GM21528 (cell line): ENCODE measurements around the gene DLG5.
"Not testable (repeated sequence)": the region's sequence is repeated elsewhere in the genome, so short reads cannot be mapped to it uniquely, and the experiment has no call there.

Experiments used
- ATAC-seq: cut with Tn5 transposase; IDR thresholded peaks from one replicate; pipeline ENCODE4 v1.9.1; 2021; ENCODE audit warnings: mild to moderate bottlenecking, moderate library complexity; ENCODE audit not compliant: unreplicated experiment, low FRiP score

DLG5 gene

DNA sequence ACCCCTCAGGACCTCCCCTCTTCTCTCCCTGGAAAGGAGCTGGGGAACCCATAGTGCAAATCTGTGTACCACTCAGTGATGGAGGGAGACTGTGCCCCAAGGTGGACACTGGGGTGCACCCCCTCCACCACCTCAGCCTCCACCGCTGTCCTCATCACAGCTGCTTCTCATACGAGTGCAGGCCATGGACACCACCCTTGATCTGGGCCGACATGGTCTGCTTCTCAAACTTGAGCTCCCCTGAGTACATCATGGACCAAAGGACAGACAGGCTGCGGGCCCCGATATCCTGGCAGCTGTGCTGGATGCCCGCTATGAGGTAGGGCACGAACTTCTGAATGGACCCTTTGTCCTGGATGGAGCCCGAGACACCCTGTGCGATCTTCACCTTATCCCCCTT, 146.4 kb downstream of the DLG5 start:
- ATAC-seq = no peak

DNA sequence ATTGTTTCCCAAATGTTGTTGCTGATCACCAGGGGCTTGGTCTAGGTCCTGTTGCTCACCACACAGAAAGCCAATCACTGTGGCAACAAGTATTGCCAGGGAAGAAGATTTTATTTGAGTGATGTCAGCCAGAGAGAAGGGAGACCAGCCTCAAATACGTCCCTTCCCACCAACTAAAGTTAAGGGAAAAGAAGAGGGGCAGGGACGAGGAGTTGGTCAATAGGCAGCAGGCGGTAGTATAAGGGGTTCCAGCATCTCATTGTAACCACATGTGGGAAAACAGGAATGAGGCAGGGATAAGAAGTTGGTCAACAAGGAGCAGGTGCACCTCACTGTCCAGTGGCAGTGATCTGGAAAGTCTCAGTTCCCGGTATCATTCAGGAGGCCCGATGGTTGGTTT, 150.1 kb downstream of the DLG5 start:
- ATAC-seq = no peak

DNA sequence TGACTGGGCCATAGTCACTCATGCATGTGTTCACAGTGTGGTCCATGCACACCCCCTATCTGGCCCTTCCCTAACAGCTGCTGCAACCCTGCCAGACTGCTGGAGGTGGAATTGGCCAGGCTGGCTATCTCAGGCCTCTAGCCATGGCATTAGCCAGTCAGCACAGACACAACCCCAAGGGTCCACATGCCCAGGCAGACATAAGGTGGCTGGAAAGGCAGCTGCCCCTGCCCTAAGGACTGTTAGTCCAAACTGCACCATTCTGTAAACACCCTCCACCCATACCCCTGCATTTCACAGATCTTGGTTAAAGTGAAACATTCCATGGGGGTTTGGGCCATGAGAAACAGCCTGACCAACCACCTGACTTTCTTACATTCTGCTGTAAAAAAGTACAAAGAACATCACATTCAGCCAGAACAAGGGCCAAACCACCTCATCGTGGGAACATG, 151.6 kb downstream of the DLG5 start:
- no peak for ATAC-seq

DNA sequence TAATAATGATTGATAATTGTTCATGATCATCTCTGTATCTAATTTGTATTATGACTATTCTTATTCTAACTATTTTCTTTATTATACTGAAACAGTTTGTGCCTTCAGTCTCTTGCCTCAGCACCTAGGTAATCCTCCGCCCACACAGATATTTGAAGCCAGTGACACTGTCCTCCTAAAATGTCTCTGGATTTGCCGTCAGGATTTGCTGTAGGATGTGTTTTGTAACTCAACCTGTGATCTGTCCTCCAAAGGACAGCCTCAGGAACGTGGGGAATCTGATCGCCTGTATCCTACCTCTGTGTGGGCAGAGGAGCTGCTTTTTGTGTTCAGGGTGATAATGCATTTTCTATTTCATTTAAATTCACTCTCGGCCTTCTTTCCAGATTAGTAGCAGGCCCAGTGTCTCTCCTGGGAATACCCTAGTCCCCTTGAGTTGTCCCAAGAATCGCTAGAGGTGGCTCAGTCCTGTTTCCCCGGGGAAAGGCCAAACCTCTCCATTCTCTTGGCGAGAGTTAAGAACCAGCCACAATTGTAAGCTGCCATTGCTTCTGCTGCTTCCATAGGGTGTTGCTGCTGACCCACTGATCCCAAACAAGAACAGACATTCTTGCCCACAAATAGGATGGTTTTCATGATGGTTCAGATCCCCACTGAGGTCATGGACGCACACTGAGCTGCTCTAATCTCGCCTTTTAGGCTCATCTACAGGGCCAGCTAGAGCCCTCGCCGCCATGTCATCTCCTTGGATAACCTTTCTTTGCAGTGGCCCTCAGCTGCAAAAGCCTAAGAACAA, 152.7 kb downstream of the DLG5 start:
- no peak for ATAC-seq

DNA sequence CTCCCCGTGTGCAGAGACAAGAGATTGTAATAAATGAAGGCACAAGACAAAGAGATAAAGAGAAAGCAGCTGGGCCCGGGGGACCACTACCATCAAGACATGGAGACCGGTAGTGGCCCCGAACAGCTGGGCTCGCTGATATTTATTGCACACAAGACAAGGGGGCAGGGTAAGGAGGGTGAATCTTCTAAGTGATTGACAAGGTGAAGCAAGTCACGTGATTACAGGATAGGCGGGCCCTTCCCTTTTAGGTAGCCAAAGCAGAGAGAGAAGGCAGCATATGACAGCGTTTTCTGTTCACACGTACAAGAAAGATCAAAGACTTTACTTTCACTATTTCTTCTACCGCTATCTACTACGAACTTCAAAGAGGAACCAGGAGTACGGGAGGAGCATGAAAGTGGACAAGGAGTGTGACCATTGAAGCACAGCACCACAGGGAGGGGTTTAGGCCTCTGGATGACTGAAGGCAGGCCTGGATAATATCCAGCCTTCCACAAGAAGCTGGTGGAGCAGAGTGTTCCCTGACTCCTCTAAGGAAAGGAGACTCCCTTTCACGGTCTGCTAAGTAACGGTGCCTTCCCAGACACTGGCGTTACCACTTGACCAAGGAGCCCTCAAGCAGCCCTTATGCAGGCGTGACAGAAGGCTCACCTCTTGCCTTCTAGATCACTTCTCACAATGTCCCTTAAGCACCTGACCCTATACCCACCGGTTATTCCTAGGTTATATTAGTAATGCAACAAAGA, 153.5 kb downstream of the DLG5 start:
- not testable (repeated sequence) for ATAC-seq

DNA sequence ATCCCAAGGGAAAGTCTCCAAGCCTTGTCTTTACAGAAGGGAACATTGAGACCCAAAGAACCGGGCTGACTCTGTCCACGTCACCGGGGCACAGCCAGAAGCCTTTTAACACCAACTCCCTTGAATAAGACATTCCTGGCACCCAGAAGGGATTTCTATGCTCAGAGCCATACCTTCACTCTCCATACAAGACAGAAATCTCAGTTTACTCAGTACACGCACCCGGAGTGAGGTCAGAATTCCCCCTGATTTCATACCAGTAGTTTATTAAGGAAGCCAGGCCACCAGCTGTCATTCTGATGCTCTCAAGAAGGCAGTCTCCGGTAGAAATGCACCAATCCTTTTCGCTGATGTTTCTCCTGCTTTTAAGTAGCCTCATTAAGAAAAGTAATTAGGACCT, 154.7 kb downstream of the DLG5 start:
- ATAC-seq = no peak

DNA sequence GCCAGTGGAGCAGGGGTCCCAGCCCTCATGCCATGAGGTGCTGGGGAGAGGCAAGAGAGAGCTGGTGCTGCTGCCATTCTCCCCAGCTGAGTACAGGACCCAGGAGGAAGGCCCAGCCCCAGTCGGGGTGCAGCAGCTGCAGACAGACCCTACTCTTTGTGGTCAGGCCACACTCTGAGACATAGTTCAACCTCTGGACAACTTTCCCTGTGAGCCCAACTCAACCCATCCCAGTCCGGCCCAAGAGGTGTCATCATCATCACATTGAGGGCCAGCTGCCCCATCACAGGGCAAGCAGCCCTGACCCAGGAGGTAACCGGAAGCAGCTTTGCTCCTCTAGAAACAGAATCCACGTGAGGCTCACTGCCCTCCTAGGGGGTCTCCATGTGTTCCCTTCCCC, 155.1 kb downstream of the DLG5 start:
- ATAC-seq = no peak

DNA sequence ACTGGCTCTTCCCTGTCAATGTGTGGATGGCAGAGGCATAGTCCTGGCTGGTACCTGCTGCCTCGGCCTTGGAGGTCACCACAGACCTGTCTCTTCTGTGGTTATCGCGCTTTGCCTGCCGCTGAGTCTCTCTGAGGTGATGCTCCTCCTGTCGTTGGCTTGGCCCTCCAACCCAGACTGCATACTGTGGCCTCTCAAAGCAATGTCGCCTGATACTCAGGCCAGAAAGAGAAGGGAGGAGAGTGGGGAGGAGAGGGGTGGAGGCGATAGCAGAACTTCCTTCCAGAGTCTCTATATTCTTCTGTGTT, 155.7 kb downstream of the DLG5 start:
- ATAC-seq = no peak

DNA sequence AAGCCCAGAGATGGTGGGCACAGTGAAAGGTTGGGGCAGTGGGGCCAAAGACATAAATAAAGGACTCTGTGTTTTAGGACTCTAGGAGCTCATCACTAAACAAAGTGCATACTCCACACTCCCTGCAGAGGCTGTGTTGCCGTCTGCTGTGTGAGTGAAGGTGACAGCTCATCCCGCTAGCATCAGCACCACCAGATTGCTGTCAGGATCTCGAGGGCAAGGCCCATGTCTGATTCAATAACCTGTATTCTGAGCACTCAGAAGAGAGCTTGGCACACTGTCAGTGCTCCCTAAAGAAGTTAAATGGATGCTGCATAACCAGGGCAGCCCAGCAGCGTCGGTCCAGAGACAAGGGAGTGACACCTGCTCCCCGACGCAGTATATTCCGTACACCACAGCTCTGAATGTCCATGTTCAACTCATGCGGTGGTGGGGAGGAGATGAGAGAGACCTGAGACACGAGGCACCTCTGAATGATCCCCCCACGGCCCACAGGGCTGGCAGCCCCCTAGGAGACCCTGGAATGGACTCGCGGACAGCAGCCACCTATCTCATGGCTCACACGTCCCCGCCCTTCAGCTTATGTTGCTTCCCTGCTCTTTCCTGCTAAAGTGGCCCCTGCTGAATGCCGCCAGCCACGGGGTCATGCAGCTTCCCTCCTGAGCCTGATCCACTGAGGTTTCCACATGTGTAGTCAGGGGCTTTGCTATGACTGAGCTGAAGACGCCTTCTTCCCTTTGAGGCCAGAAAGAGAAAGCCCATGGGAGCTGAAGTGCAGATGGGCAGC, 156.3 kb downstream of the DLG5 start:
- ATAC-seq = no peak

DNA sequence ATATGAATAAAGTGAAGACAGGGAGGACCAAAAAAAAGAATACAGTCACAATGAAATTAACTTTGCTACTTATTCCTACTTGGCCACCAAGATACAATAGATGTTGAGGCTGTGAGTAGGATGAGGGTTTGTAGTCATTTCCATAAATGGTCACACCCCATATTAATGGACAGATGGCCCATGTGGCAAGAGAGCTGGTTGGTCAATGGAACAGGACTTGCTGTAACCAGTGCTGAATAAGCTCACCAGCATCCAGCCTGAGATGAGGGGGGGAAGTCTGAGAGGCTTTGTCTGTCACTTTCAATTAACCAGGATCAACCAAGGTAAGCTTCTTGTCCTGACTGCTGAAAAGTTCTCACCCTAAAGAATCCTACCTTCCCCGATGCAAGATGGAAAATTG, 158.5 kb downstream of the DLG5 start:
- no peak for ATAC-seq

DNA sequence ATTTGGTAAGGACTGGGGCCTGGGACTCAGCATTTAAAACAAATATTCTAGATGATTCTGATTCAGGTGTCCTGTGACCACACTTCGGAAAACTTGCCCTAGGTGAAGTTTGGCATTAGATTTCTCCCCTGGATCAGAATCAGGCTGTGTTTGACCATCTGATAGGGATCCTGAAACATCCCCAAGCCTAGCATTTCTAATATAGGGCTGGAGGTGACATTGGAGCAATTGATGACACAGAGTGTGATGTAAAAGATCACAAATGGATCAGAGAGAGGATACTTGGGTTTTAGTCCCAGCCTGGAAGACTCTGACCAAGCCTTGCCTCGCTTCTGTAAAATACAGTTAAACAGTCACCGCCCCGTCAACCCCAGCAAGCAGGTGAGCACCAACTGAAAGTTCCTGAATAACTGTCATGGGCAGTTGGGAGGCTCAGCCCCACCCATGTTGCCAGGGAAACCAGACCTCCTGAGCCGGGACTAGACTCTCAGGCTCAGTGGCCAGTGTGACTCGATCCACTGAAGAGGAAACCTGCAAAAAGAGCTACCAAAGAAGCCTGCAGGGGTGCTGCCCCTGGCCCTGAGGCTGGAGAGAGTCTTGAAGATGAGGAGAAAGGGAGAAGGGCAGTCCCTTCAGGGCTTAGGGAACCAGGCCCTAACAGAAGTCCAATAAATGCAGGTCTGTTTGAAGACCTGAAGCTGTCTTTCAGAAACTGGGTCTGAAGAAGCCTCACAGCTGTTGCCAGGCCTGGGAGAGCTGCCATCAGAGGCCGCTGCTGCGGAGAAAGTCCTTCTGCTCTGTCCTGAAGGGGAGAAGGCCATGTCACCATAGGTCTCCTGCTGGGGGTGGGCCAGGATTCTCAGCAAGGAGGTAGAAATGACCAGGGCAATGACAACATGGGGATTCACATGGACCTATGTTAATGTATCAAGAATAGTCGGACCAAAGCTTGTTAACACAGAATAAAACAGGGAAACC, 162.8 kb downstream of the DLG5 start:
- no peak for ATAC-seq

DNA sequence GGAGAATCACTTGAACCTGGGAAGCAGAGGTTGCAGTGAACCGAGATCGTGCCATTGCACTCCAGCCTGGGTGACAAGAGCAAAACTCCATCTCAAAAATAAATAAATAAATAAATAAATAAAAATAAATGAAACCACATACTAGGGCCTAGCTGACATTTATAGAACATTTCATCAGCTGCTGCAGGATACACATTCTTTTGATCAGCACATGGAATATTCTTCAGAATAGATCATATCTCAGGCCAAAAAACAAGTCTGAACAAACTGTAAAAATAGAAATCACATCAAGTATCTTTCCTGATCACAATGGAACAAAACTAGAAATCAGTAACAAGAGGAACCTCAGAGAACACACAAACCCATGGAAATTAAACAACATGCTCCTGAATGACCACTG, 168.1 kb downstream of the DLG5 start:
- ATAC-seq = not testable (repeated sequence)

DNA sequence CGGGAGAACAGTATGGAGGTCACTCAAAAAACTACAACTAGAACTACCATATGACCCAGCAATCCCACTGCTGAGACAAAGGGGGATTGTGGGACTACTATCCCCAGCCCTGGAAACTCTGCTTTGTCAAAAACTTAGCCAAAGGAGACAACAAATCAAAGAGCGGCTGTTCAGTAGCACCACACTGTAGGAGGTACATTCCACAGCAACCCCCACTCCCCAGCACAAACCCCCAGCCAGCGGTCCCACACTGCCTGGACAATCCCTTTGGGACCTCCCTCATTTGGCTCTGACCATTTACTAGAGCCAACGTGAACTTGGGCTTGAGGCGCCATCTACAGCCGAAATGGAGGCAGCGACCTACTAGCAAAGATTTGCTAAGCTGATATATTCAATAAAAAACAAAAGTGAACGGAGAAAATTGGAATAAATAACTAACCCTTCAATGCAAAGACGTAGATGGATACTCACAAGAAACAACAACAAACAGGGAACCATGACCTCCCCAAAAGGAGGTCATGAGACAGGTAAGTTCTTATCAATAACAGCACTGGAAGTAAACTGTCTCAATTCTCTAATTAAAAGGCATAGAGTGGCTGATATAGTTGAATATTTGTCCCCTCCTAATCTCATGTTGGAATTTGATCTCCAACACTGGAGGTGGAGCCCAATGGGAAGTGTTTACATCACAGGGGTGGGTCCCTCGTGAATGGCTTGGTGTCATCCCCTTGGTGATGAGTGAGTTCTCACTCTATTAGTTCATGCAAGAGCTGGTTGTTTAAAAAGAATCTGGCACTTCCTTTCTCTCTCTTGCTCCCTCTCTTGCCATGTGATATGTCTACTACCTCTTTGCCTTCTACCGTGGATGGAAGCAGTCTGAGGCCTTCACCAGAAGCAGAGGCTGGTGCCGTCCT, 170.0 kb downstream of the DLG5 start:
- ATAC-seq = no peak

DNA sequence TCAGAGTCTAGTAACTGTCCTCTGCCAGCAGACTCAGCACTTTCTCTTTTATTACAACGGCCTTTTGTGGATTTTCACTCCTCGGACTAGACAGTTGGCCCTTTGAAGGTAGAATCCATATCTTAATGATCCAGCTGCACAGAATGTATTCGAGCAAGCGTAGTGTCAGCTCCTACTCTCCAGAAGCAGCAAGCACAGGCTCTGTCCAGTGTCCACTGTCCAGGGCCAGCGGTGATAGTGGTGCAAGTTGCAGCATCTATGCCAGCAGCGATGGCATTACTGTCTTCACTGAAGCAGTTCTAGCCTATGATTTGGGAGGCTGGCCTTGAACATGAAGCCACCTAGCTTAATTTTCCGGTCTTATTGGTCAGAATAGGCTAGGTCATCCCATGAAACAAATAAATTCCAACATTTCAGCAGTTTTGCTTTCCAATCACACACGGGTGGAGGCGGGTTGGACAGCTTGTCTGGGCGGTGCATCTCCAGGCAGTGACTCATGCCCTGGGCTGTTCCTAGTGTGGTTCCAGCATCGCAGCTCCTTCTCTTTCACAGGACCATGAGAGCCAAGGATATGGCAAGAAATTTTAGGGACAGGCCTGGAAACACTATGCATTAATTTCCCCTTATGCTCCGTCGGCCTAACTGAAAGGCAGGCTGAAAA, 180.4 kb downstream of the DLG5 start:
- ATAC-seq = no peak

DNA sequence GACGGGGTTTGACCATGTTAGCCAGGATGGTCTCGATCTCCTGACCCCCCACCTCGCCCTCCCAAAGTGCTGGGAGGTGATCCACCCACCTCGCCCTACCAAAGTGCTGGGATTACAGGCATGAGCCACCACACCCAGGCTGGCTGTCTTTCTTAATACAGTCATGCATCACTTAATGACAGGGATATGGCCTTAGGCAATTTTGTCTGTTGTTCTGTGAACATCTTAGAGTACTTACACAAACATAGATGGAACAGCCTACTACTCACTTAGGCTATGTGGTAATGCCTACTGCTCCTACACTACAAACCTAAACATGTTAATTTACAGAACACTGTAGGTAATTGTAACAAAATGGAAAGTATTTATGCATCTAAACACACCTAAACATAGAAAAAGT, 182.3 kb downstream of the DLG5 start:
- ATAC-seq = no peak

DNA sequence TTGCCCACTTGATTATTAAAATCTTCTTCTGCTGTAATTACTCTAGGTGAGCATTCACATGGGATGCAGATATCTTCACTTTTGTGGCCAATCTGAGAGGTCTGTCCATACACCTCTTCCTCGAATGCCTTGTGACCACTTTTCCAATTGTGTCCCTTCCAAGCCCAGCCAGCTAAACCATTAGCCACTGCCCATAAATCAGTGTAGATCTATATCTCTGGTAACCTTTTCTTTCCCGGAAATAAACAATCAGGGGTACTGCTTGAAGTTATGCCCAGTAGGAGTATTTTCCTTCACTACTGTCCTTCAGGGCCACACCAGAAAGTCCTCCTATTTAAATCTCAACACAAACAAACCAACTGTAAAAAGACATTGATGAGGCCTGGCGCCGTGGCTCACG, 184.4 kb downstream of the DLG5 start:
- no peak for ATAC-seq

DNA sequence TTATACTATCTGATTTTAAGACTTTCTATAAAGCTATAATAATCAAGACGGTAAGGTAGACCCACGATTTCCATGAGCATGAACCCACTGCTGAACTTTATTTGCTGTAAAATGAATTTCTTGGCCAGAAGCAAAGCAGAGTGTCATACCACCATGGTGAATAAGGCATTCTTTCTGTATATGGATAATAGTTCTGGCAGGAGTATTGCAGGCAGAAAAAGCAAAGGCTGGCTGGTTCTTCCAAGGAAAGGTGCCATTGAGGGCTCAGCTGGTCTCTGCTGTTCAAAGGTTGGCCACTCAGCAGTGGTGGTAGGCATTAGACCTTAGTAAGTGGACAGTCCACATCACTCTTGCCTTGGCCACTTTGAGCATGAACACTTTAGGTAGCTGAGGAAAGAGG, 184.8 kb downstream of the DLG5 start:
- no peak for ATAC-seq
